ENCODE data around the gene TM4SF5. TPM values are rescaled to one million over a fixed set of nuclear protein-coding genes. Genes with fewer than 3 reads are reported as not detected.

TM4SF5 gene
- total and polyA plus RNA-seq, 9 donors = 0.31 to 0.83 TPM; not detected in 7

DNA sequence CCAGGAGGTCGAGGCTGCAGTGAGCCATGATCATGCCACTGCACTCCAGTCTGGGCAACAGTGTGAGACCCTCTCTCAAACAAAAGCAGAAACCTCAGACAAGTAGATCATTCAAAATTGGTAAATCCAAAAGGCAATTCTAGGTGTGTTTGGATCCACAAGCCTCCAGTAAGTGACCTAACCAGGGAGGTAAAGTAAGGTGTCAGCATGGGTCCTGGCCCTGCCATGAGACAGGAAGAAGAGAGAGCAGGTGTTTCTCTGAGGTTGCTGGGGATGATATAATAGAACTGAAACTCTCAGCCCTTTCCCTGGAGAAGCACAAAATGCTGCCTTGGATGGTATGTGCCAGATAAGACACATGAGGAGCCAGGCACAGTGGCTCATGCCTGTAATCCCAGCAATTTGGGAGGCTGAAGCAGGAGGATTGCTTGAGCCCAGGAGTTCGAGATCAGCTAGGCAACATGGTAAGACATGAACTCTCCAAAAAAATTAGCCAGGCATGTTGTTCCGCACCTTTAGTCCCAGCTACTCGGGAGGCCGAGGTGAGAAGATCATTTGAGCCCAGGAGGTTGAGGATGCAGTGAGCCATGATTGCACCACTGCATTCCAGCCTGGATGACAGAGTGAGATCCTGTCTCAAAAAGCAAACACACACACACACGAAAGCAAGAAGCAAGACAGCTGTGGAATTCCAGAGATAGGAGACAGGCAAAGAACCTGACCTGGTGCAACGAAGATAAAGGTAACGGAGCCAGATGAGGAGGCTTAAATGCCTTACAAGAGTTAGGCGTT, 6.5 kb downstream of the TM4SF5 start:
- intact Hi-C loops (cut with DNase I) = no loop called here
- 54 to 63% (median 57%) methylated on average over 9 of the region's 9 CpGs for WGBS, 3 donors
- TF ChIP-seq, protein P1, sequence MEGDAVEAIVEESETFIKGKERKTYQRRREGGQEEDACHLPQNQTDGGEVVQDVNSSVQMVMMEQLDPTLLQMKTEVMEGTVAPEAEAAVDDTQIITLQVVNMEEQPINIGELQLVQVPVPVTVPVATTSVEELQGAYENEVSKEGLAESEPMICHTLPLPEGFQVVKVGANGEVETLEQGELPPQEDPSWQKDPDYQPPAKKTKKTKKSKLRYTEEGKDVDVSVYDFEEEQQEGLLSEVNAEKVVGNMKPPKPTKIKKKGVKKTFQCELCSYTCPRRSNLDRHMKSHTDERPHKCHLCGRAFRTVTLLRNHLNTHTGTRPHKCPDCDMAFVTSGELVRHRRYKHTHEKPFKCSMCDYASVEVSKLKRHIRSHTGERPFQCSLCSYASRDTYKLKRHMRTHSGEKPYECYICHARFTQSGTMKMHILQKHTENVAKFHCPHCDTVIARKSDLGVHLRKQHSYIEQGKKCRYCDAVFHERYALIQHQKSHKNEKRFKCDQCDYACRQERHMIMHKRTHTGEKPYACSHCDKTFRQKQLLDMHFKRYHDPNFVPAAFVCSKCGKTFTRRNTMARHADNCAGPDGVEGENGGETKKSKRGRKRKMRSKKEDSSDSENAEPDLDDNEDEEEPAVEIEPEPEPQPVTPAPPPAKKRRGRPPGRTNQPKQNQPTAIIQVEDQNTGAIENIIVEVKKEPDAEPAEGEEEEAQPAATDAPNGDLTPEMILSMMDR (IDR thresholded peaks at IDR 0.05) = no peak
- TF ChIP-seq POLR2A (IDR thresholded peaks at IDR 0.05) (no peak), EP300 (IDR thresholded peaks at IDR 0.05) (no peak)
- no peak for DNase-seq
- Histone ChIP-seq H3K4me1 (ENCODE audit: insufficient read depth) (no peaks in the 10 kb centered on the region), H3K4me3 (no peak overlapping the region), H3K27ac (no peak overlapping the region), H3K9me3 (no peaks in the 10 kb centered on the region), H3K27me3 (no peaks in the 10 kb centered on the region), H3K36me3 (no peaks in the 10 kb centered on the region)

GRCh38 chr17:4780325-4780955, 8.8 kb downstream of the TM4SF5 start:
- Histone ChIP-seq H3K27me3 (no peaks in the 10 kb centered on the region), H3K27ac (no peak overlapping the region), H3K4me3 (no peak overlapping the region), H3K4me1 (ENCODE audit: insufficient read depth) (peaks cover 3% of the 10 kb centered on the region), H3K36me3 (no peaks in the 10 kb centered on the region), H3K9me3 (no peaks in the 10 kb centered on the region)
- DNase-seq = no peak
- no peak for TF ChIP-seq POLR2A (IDR thresholded peaks at IDR 0.05)
- TF ChIP-seq, protein P1 (IDR thresholded peaks at IDR 0.05) = no peak
- WGBS, 3 donors = 72 to 86% (median 74%) methylated on average over 11 of the region's 11 CpGs
- intact Hi-C loops (cut with DNase I) = loop anchor here in 2 of 4 donors (10.0 kb wide), 2 partner anchors 46 to 274 kb away; partner anchors contain the start of genes CXCL16 (in 1 of the 2), MED11 (in 1 of the 2) and ZMYND15 (in 1 of the 2)

DNA sequence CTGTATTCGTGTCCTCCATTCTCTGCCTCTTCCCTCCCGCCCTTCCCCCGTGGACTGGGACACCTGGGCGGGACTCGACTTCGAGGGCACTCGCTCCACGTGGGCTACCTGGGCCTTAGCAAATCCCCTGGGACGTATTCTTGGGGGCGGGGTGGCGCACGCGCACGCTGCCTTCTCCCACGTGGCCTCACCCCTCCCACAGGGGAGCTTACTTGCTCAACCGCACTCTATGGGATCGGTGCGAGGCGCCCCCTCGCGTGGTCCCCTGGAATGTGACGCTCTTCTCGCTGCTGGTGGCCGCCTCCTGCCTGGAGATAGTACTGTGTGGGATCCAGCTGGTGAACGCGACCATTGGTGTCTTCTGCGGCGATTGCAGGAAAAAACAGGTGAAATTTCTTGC, 11.0 kb downstream of the TM4SF5 start:
- H3K4me1 ChIP-seq (ENCODE audit: insufficient read depth) = peaks cover 6% of the 10 kb centered on the region

More for the DNA sequence above, 11.0 kb downstream of the TM4SF5 start:
- H3K9me3 ChIP-seq = no peaks in the 10 kb centered on the region
- H3K36me3 ChIP-seq = no peaks in the 10 kb centered on the region
- intact Hi-C loops (cut with DNase I) = loop anchor here in 2 of 4 donors (10.0 kb wide), 2 partner anchors 48 to 272 kb away; partner anchors contain the start of genes CXCL16 (in 1 of the 2), MED11 (in 1 of the 2) and ZMYND15 (in 1 of the 2)
- H3K27ac ChIP-seq = no peak overlapping the region
- no peak for TF ChIP-seq EP300 (IDR thresholded peaks at IDR 0.05)
- TF ChIP-seq POLR2A (IDR thresholded peaks at IDR 0.05) = no peak
- TF ChIP-seq, protein P1 (IDR thresholded peaks at IDR 0.05) = no peak
- no peak overlapping the region for H3K4me3 ChIP-seq
- no peaks in the 10 kb centered on the region for H3K27me3 ChIP-seq
- no peak for DNase-seq
- WGBS, 3 donors = 26 to 30% (median 27%) methylated on average over 27 to 28 of the region's 28 CpGs
